Transverse colon (tissue), 4 donors: ENCODE measurements around the gene CALN1. TPM values are rescaled to one million over a fixed set of nuclear protein-coding genes. Genes with fewer than 3 reads are reported as not detected.

Experiments used
- DNase-seq: peaks from one replicate; pipeline ENCODE4 v3.0.0-alpha.2; 2019
- H3K27ac ChIP-seq, 4 donors: fragments of 200-600 bp; sonication (generic); 2 replicates each; pipeline ENCODE4 v1.5.1; 2016 to 2018; ENCODE audit warnings: inconsistent platforms in 4 of 4
- H3K27me3 ChIP-seq: fragments of 200-600 bp; sonication (generic); 2 replicates; pipeline ENCODE4 v1.5.1; 2017; ENCODE audit warnings: inconsistent platforms
- H3K36me3 ChIP-seq, 4 donors: fragments of 200-600 bp; sonication (generic); 2 replicates each; pipeline ENCODE4 v1.5.1; 2017 to 2019; ENCODE audit warnings: inconsistent platforms in 4 of 4
- H3K4me1 ChIP-seq, 4 donors: fragments of 200-600 bp; sonication (generic); 2 replicates each; pipeline ENCODE4 v1.5.1; 2017 to 2020; ENCODE audit warnings: inconsistent platforms in 4 of 4
- H3K4me3 ChIP-seq, 4 donors: fragments of 200-600 bp; sonication (generic); 1 replicate in 1 of 4; 2 replicates in 3 of 4; pipeline versions ENCODE4 v1.5.1 to v1.6.1; 2017 to 2019; ENCODE audit warnings: inconsistent platforms in 4 of 4
- H3K9me3 ChIP-seq, 2 donors: fragments of 200-600 bp; sonication (generic); 2 replicates each; pipeline ENCODE4 v1.5.1; 2017 to 2019; ENCODE audit warnings: inconsistent platforms in 2 of 2
- EP300 ChIP-seq: sonication (generic); formaldehyde crosslinking; IDR thresholded peaks from one replicate; pipeline ENCODE4 v1.6.1; 2017; ENCODE audit warnings: antibody characterized with exemption, low read depth
- POLR2A ChIP-seq: fragments of 450-650 bp; IDR thresholded peaks from one replicate; pipeline ENCODE4 v1.6.1; 2016; ENCODE audit warnings: antibody characterized with exemption, mild to moderate bottlenecking, moderate library complexity
- POLR2AphosphoS5 ChIP-seq, 3 donors: sonication (generic); formaldehyde crosslinking; IDR thresholded peaks; one replicate each; pipeline ENCODE4 v1.6.1; 2016; ENCODE audit warnings: antibody characterized with exemption in 3 of 3
- WGBS, 2 donors: methylation state at CpG; one replicate each; pipeline ENCODE4 v1.1.5; 2018; ENCODE audit warnings: low coverage in 1 of 2; 5-methylcytosine and 5-hydroxymethylcytosine counted together
- in situ Hi-C, 4 donors: fragments of 200-750 bp; cut with MboI; loops; one replicate each; pipeline versions ENCODE4 v1.15.0 to v1.15.1; 2017; ENCODE audit warnings: low sequenced_read_pairs in 3 of 4, low pct_ligation_motif_present in 1 of 4, low pct_unique_long_range_greater_than_20kb in 1 of 4
- intact Hi-C: fragments of 100-400 bp; cut with DNase I; formaldehyde crosslinking; loops from one replicate; pipeline ENCODE4 v1.15.1; 2023; ENCODE audit warnings: low total_unique reads
- total RNA-seq, 4 donors: library from RNA; depleted of rRNA; stranded (reverse); fragments of >200 nt; gene quantifications; one replicate each; pipeline ENCODE4 v1.1.0, GENCODE V29; 2016
- TF ChIP-seq, protein P1 (sequence below), 5 experiments: fragments of 200-600 bp in 3 of 5; fragments of 450-650 bp in 2 of 5; sonication (generic) in 3 of 5; IDR thresholded peaks; 1 replicate in 2 of 5; 2 replicates in 3 of 5; pipeline ENCODE4 v1.5.1; 2016 to 2017; ENCODE audit warnings: antibody characterized with exemption in 5 of 5, inconsistent platforms in 3 of 5, mild to moderate bottlenecking in 2 of 5, moderate library complexity in 1 of 5

Gene CALN1
- total RNA-seq, 4 donors from 2014 or later = not detected

DNA sequence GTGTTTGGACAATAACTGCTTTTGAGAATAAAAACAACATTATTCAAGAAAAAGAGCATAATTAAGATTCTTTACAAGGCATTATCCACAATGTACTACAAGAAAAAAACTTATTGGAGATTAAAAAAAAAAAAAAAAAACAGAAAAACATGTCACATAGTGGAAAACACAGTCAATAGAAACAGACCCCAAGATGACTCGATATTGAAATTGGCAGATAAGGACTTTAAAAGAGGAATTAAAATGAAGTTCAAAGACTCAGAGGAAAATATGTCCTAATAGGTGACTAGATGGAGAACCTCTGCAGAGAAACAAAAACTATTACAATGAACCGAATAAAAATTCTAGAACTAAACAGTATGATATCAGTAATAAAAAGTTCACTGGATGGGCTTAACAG is 248.9 kb downstream of the CALN1 start:
- no peak overlapping the region for H3K27ac ChIP-seq
- peaks cover 7 to 8% of the 10 kb centered on the region in 2 donors for H3K9me3 ChIP-seq
- no peak for TF ChIP-seq POLR2AphosphoS5 (IDR thresholded peaks at IDR 0.05)
- TF ChIP-seq EP300 = no peak
- TF ChIP-seq POLR2A = no peak
- TF ChIP-seq, protein P1, sequence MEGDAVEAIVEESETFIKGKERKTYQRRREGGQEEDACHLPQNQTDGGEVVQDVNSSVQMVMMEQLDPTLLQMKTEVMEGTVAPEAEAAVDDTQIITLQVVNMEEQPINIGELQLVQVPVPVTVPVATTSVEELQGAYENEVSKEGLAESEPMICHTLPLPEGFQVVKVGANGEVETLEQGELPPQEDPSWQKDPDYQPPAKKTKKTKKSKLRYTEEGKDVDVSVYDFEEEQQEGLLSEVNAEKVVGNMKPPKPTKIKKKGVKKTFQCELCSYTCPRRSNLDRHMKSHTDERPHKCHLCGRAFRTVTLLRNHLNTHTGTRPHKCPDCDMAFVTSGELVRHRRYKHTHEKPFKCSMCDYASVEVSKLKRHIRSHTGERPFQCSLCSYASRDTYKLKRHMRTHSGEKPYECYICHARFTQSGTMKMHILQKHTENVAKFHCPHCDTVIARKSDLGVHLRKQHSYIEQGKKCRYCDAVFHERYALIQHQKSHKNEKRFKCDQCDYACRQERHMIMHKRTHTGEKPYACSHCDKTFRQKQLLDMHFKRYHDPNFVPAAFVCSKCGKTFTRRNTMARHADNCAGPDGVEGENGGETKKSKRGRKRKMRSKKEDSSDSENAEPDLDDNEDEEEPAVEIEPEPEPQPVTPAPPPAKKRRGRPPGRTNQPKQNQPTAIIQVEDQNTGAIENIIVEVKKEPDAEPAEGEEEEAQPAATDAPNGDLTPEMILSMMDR (IDR thresholded peaks at IDR 0.05) = no peak
- H3K27me3 ChIP-seq = no peaks in the 10 kb centered on the region
- no peak for DNase-seq
- in situ Hi-C loops = no loop called here
- intact Hi-C loops = no loop called here
- no peaks in the 10 kb centered on the region for H3K36me3 ChIP-seq
- H3K4me3 ChIP-seq = no peak overlapping the region
- WGBS, 2 donors = 77 to 83% methylated on average over 2 of the region's 2 CpGs
- no peaks in the 10 kb centered on the region for H3K4me1 ChIP-seq

DNA sequence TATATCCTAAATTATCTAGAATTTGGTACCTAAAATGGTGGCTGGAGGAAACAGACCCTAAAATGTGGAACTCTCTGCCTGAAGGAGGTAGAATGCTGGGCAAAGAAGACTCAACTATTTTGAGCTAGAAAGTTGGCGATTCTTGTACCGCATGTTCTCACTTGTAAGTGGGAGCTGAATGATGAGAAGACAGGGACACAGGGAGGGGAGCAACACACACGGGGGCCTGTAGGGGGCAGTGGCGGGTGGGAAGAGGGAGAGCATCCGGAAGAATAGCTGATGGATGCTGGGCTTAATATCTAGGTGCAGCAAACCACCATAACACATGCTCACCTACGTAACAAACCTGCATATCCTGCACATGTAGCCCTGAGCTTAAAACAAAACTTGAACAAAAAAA is 250.6 kb downstream of the CALN1 start:
- no peak overlapping the region for H3K4me3 ChIP-seq
- H3K27me3 ChIP-seq = no peaks in the 10 kb centered on the region
- TF ChIP-seq, protein P1 (IDR thresholded peaks at IDR 0.05) = no peak
- TF ChIP-seq POLR2A = no peak
- TF ChIP-seq EP300 = no peak
- TF ChIP-seq POLR2AphosphoS5 (IDR thresholded peaks at IDR 0.05) = no peak
- 55 to 62% methylated on average over 5 to 6 of the region's 6 CpGs for WGBS, 2 donors
- H3K9me3 ChIP-seq = peaks cover 7 to 8% of the 10 kb centered on the region in 2 donors
- no peaks in the 10 kb centered on the region for H3K4me1 ChIP-seq
- no peak overlapping the region for H3K27ac ChIP-seq
- no peak for DNase-seq
- no peaks in the 10 kb centered on the region for H3K36me3 ChIP-seq
- in situ Hi-C loops (no loop called here), intact Hi-C loops (no loop called here)

DNA sequence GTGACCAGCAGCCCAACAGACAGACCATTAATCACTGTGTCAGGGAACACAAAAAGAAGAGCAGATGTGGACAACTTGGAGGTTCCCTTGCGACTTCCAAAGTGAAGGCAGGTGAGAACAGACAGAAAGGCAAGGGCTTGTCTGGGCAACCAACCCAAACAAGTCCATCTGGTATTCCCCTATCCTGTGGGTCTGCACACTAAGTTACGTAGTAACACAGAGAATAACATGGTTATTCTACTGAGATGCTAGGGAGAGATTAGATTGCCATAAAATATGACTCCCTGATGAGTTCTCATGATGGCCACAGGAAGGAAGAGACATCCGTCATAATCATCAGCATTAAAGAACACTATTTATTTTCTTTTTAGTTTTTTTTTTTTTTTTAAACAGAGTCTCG is 252.2 kb downstream of the CALN1 start:
- intact Hi-C loops (no loop called here), in situ Hi-C loops (no loop called here)
- Histone ChIP-seq H3K9me3 (peaks cover 7 to 8% of the 10 kb centered on the region in 2 donors), H3K36me3 (no peaks in the 10 kb centered on the region), H3K27ac (no peak overlapping the region), H3K4me3 (no peak overlapping the region), H3K27me3 (no peaks in the 10 kb centered on the region), H3K4me1 (no peaks in the 10 kb centered on the region)
- TF ChIP-seq POLR2AphosphoS5 (IDR thresholded peaks at IDR 0.05) (no peak), POLR2A (no peak), EP300 (no peak)
- TF ChIP-seq, protein P1 (IDR thresholded peaks at IDR 0.05) = no peak
- WGBS, 2 donors = 20 to 69% methylated on average over 1 to 4 of the region's 4 CpGs
- no peak for DNase-seq

DNA sequence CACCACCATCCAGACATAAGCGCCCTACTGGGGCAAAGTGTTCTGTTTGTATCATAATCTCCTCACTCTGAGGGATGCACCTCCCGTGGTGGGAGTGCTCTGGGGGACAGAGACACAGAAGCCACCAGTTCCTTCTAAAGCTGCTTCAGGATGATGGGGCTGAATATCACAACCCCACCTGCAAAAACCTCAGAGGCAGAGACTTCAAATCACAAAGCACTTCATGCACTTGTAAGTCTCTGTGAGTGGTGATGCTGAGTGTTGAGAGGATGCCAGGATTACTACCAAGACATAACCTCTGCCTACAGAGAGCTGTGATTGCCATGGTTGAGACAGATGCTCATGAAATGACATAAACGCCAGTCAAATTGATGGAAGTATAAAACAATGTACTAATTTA is 255.5 kb downstream of the CALN1 start:
- no peaks in the 10 kb centered on the region for H3K36me3 ChIP-seq
- H3K4me3 ChIP-seq = no peak overlapping the region
- no peak overlapping the region for H3K27ac ChIP-seq
- in situ Hi-C loops = no loop called here
- H3K9me3 ChIP-seq = peaks cover 0 to 8% of the 10 kb centered on the region in 2 donors
- H3K27me3 ChIP-seq = no peaks in the 10 kb centered on the region
- DNase-seq = no peak
- H3K4me1 ChIP-seq = no peaks in the 10 kb centered on the region
- TF ChIP-seq POLR2A = no peak
- no peak for TF ChIP-seq EP300
- TF ChIP-seq, protein P1 (IDR thresholded peaks at IDR 0.05) = no peak
- no peak for TF ChIP-seq POLR2AphosphoS5 (IDR thresholded peaks at IDR 0.05)
- intact Hi-C loops = no loop called here
- WGBS, 2 donors = 65 to 86% methylated on average over 1 to 3 of the region's 3 CpGs
